Measurements from ENCODE around the gene KIAA1755.

- no peak for TF ChIP-seq EZH2 (IDR thresholded peaks at IDR 0.05; ENCODE audit: borderline replicate concordance, insufficient read depth, low read depth, low read length, poor library complexity, severe bottlenecking)
- no peak for TF ChIP-seq CTCF (IDR thresholded peaks at IDR 0.05)
Measured at GRCh38 chr20:38301309-38301708, 40.8 kb upstream of the KIAA1755 start.
